Measurements from ENCODE around the gene KATNAL1. TPM values are rescaled to one million over a fixed set of nuclear protein-coding genes. Genes with fewer than 3 reads are reported as not detected.

The KATNAL1 gene
- total and polyA plus RNA-seq, 10 of the 15 experiments (the other 5 are each of a cell fraction or from before 2014, with no cell fraction given): 6.5 to 18.7 (median 11.7) TPM

- TF ChIP-seq RUNX3 (IDR thresholded peaks at IDR 0.05; ENCODE audit: low read length) (peak; percentile 83), IRF5 (IDR thresholded peaks at IDR 0.05; ENCODE audit: borderline replicate concordance) (no peak), ZNF592 (IDR thresholded peaks at IDR 0.05) (no peak), SRF (IDR thresholded peaks at IDR 0.05; ENCODE audit: low read depth in 2 of 2, low read length in 2 of 2) (no peak), KLF5 (IDR thresholded peaks at IDR 0.05; ENCODE audit: partially characterized antibody) (no peak), KAT2A (conservative IDR thresholded peaks at IDR 0.05; ENCODE audit: control insufficient read depth, low read depth, low read length) (no peak), ZNF622 (IDR thresholded peaks at IDR 0.05) (no peak), ZNF687 (IDR thresholded peaks at IDR 0.05) (no peak), ELK1 (IDR thresholded peaks at IDR 0.05; ENCODE audit: low read depth, low read length) (no peak), CREB1 (IDR thresholded peaks at IDR 0.05; ENCODE audit: low read depth) (no peak), MTA2 (IDR thresholded peaks at IDR 0.05; ENCODE audit: low read depth) (peak; percentile 86), RBBP5 (conservative IDR thresholded peaks at IDR 0.05) (no peak), SP1 (IDR thresholded peaks at IDR 0.05; ENCODE audit: low read depth, low read length) (no peak), BCL11A (IDR thresholded peaks at IDR 0.05; ENCODE audit: low read depth, low read length) (peak; percentile 36; the same call in 1 of the 2 replicates), POLR2AphosphoS5 (IDR thresholded peaks at IDR 0.05; ENCODE audit: low read length) (no peak), CEBPB (IDR thresholded peaks at IDR 0.05; ENCODE audit: borderline replicate concordance in 1 of 2, low read depth in 2 of 2, low read length in 2 of 2) (no peak), E2F4 (IDR thresholded peaks at IDR 0.05; ENCODE audit: low read depth, low read length) (no peak), PAX5 (IDR thresholded peaks at IDR 0.05; ENCODE audit: borderline replicate concordance, low read depth, low read length) (0 out of 2 replicates have a peak, but pooled peaks have one; percentile 43), IRF4 (IDR thresholded peaks at IDR 0.05; ENCODE audit: low read depth, low read length) (no peak), SREBF1 (IDR thresholded peaks at IDR 0.05; ENCODE audit: low read length) (no peak), NRF1 (conservative IDR thresholded peaks at IDR 0.05; ENCODE audit: low read depth, low read length) (no peak)
Measured at GRCh38 chr13:30276178-30276577, 31.2 kb downstream of the KATNAL1 start (continued).
